ENCODE data around the gene AIP.

The AIP gene

GRCh38 chr11:67539550-67539949, 56.7 kb downstream of the AIP start:
- no peak overlapping the region for H3K4me3 ChIP-seq (ENCODE audit: extremely low read depth, insufficient read depth, low read length, poor library complexity, severe bottlenecking)
- no peaks in the 10 kb centered on the region for H3K4me1 ChIP-seq (ENCODE audit: control insufficient read depth, insufficient read depth, low read length, poor library complexity, severe bottlenecking)
- 90 to 100% methylated on average over 1 to 2 of the region's 4 CpGs for WGBS, 2 experiments (ENCODE audit: insufficient coverage in 2 of 2)
- no peak overlapping the region for H3K27ac ChIP-seq (ENCODE audit: low read depth, low read length, severe bottlenecking)
- peaks cover 15% of the 10 kb centered on the region for H3K9me3 ChIP-seq (ENCODE audit: control insufficient read depth, low read length)
- no peaks in the 10 kb centered on the region for H3K36me3 ChIP-seq (ENCODE audit: control insufficient read depth, insufficient read depth, low read length)

Data from mesodermal cell (in vitro differentiated cells).